Smooth muscle cell of the pulmonary artery (primary cell): ENCODE data around the gene LAX1. TPM values are rescaled to one million over a fixed set of nuclear protein-coding genes. Genes with fewer than 3 reads are reported as not detected.

Experiments
- total RNA-seq: library from RNA; depleted of rRNA; stranded (reverse); fragments of >200 nt; gene quantifications from 2 replicates; pipeline ENCODE4 v1.2.3, GENCODE V29; 2014

The LAX1 gene
- total RNA-seq = 0.07 and 0.10 TPM in 2 replicates

DNA sequence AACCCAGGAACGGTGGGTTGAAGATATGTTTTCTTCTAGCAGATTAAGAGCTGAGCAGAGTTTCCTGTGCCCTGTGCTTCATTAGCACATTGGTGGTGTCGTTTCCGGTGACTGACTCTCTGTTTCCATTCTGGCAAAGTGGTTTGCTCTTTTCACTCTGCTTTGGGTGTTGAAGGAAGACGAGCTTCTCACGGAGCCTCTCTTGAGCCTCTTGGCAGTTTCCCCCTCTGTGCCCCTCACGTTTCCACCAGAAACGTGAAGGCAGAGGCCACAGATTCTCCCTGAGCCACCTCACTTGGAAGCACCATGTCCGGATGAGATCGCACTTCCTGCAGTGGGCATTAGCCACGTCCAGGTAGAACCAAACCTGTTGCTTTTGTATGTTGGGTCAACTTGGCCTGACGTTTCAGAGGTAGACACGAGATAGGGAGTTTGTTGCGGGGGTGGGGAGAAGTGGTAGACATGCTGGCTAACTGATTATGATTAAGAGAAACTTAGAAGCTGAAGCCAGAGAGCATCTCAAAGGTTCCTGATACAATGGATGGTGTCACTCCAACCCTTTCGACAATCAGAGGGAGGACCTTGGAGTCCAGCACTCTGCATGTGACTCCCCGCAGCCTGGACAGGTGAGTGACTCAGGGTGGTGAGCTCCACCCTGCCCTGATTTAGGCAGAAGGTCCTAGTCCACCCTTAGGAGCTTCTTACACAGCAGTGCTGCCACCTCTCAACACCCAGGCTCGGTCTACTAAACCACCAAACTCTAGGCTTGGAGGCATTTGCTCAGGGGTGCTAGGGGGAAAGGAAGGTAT, at the start of gene LAX1:
LAX1 (plus strand) TSS at position 155 of the 809 bp plus-strand sequence; CDS start at position 538, 383 bp downstream.

DNA sequence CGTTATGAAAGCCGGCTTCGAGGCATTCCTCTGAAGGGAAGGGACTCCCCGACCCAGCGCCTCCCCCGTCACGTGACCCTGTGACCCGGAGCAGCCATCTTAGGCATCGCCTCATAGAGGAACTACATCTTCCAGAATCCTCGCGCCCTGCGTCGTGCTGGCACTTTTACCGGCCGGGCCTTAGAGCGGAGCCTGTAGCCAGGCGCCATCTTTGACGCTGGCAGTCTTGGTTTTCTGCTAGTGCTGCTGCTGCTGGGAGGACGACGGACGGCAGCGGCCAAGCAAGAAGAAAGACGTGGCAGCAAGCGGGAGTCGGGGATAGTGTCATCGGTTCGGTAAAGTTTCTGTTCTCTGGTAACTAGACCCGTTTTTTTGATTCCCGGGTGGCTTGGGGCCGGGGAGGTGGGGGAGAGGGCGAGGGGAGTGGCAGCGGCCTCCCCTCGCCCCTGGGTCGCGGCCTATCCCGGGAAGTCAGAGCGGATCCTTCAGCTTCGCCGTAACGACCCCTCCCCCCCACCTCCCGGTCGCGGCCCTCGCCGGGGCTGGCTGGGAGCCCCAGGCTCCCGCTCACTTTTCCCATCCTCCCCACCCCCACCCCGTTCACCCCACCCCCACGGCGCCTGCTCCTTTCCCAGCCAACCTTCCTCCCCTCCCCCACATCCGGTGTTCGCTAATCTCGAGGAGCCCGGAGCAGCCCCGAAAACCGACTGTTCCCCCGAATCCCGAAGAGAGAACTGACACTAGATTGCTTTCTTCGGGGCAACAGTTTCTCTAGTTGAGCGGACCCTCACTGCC, 30.7 kb downstream of the LAX1 start, which contains the start of the genes ZBED6 and ZC3H11A:
ZBED6 (plus strand) TSS at position 183 of the 795 bp plus-strand sequence. CDS start 1,900 bp downstream, outside the sequence.
ZC3H11A (plus strand) TSS at position 183 of the 795 bp plus-strand sequence. CDS start 21,448 bp downstream, outside the sequence.

Other genes with a start within 250 kb of the LAX1 start
- 214 and 324 TPM in 2 replicates for gene ATP2B4, start 138.4 kb upstream of the LAX1 start, total RNA-seq
- 8.2 and 14.2 TPM in 2 replicates for gene ZBED6, start 30.4 kb downstream of the LAX1 start, total RNA-seq
- 93.4 and 108 TPM in 2 replicates for gene ZC3H11A, start 30.4 kb downstream of the LAX1 start, total RNA-seq
- gene SNRPE, start 96.4 kb downstream of the LAX1 start, total RNA-seq = 24.8 and 33.6 TPM in 2 replicates